H1 (cell line): Measurements from ENCODE around the gene RABGAP1.

ENCODE experiments used
- BRCA1 ChIP-seq: IDR thresholded peaks from 2 replicates; pipeline ENCODE4 v1.6.1; 2012; ENCODE audit warnings: low read depth, low read length, improper control_type of control experiment
- CTCF ChIP-seq, 3 experiments: IDR thresholded peaks; 1 replicate in 2 of 3; 2 replicates in 1 of 3; pipeline versions ENCODE4 v1.5.1 to v1.6.1; 2011; ENCODE audit warnings: low read length in 3 of 3, mild to moderate bottlenecking in 3 of 3, inconsistent platforms in 2 of 3, low read depth in 1 of 3, moderate library complexity in 1 of 3; ENCODE audit not compliant: insufficient read depth in 1 of 3; ENCODE audit errors: control extremely low read depth in 1 of 3
- GABPA ChIP-seq: IDR thresholded peaks from 2 replicates; pipeline ENCODE4 v1.6.1; 2011; ENCODE audit warnings: mild to moderate bottlenecking, low read length, moderate library complexity, borderline replicate concordance; ENCODE audit not compliant: insufficient read depth
- POLR2AphosphoS5 ChIP-seq: IDR thresholded peaks from 2 replicates; pipeline ENCODE4 v1.6.1; 2011; ENCODE audit warnings: low read depth, low read length
- TF ChIP-seq, protein P1 (sequence below): IDR thresholded peaks from 2 replicates; pipeline ENCODE4 v1.6.1; 2012; ENCODE audit warnings: inconsistent platforms

DNA sequence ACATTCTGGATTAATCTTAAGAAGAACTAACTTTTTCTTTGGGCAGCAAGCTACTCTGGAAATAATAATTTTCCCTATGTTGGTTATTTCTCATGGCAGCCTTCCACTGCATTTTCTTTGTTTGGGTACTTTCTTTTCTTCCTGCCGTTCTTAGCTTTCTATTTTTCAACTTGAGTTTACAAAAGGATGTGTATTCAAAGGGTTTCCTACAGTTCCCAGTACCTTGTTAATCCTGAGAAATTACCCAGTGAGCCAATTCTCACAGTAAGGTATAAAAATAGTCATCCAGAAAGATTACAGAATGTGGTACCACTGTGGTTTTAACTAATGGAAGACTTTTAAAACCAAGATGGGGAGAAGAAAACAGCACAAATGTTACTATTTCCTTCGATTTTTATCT, 112.9 kb downstream of the RABGAP1 start:
- TF ChIP-seq GABPA (no peak), CTCF (IDR thresholded peaks at IDR 0.05; ENCODE audit: control extremely low read depth in 1 of 3, insufficient read depth in 1 of 3, low read depth in 1 of 3, low read length in 3 of 3) (no peak), BRCA1 (no peak), POLR2AphosphoS5 (no peak)
- TF ChIP-seq, protein P1, sequence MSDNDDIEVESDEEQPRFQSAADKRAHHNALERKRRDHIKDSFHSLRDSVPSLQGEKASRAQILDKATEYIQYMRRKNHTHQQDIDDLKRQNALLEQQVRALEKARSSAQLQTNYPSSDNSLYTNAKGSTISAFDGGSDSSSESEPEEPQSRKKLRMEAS, result no peak
